K562 (cell line): ENCODE results near the gene RSBN1L. TPM values are rescaled to one million over a fixed set of nuclear protein-coding genes. Genes with fewer than 3 reads are reported as not detected.

ENCODE experiments used
- ATAC-seq: fragments of 200-7000 bp; cut with Tn5 transposase; 3 replicates; pipeline ENCODE4 v1.9.1; 2020; ENCODE audit warnings: moderate library complexity
- BruUV-seq: library from RNA; stranded (reverse); fragments of 400-500 nt; replicated peaks from 2 replicates; lab custom pipeline; 2021; lab: Mats Ljungman, UMichigan
- CTCF ChIA-PET: fragments of 300-600 bp; formaldehyde crosslinking; extraction: SDS; loops from one replicate; lab custom pipeline; 2021; ENCODE audit warnings: low intra/inter-chr PET ratio; lab: Yijun Ruan, JAX
- POLR2A ChIA-PET: fragments of 300-600, 350-650 bp; sonication (Branson Sonifier 250); formaldehyde crosslinking; extraction: SDS; loops from one replicate; lab custom pipeline; 2021; ENCODE audit warnings: antibody characterized with exemption, inconsistent platforms; lab: Yijun Ruan, JAX
- DNase-seq, 4 experiments: peaks; one replicate each; pipeline versions ENCODE4 v3.0.0 to v3.0.0-alpha.2; 2011 to 2018; ENCODE audit warnings: low spot score in 3 of 4, mixed read lengths in 3 of 4; ENCODE audit errors: extremely low read depth in 1 of 4
- FAIRE-seq: peaks from 2 replicates; lab custom pipeline; 2011; peaks lifted over from hg19 to GRCh38; lab: Jason Lieb, UNC
- H2AFZ ChIP-seq: 2 replicates; pipeline ENCODE4 v1.6.0; 2011; ENCODE audit warnings: low read depth, low read length, control low read depth, inconsistent platforms
- H3K27ac ChIP-seq: fragments of 200-600 bp; 3 replicates; pipeline ENCODE4 v1.8.0; 2011; ENCODE audit warnings: low read depth, mild to moderate bottlenecking, control low read depth, inconsistent platforms, low read length, moderate library complexity, mixed read lengths; ENCODE audit errors: extremely low read depth
- H3K27me3 ChIP-seq, 2 experiments: fragments of 300-600 bp in 1 of 2; 2 replicates in 1 of 2; 3 replicates in 1 of 2; pipeline versions ENCODE4 v1.6.0 to v1.8.0; 2011; ENCODE audit warnings: inconsistent platforms in 2 of 2, low read length in 2 of 2, mild to moderate bottlenecking in 1 of 2, mixed read lengths in 1 of 2, moderate library complexity in 1 of 2; ENCODE audit not compliant: control insufficient read depth in 2 of 2, insufficient read depth in 2 of 2
- H3K36me3 ChIP-seq: fragments of 300-600 bp; 3 replicates; pipeline ENCODE4 v1.8.0; 2011; ENCODE audit warnings: mild to moderate bottlenecking, low read length, inconsistent platforms; ENCODE audit not compliant: control insufficient read depth, insufficient read depth
- H3K4me1 ChIP-seq, 2 experiments: fragments of 200-600 bp in 1 of 2; replicated peaks in 1 of 2; 2 replicates in 1 of 2; 3 replicates in 1 of 2; pipeline versions ENCODE4 v1.5.1 to v1.8.0; 2011; ENCODE audit warnings: inconsistent platforms in 2 of 2, low read length in 2 of 2, mild to moderate bottlenecking in 1 of 2, mixed read lengths in 1 of 2, moderate library complexity in 1 of 2; ENCODE audit not compliant: control insufficient read depth in 2 of 2, insufficient read depth in 2 of 2
- H3K4me2 ChIP-seq: 2 replicates; pipeline ENCODE4 v1.6.1; 2011; ENCODE audit warnings: low read length, control low read depth, inconsistent platforms, mixed read lengths; ENCODE audit not compliant: insufficient read depth
- H3K4me3 ChIP-seq: fragments of 200-600 bp; sonication (generic), shearing (Covaris generic); 2 replicates; pipeline ENCODE4 v1.5.1; 2016; ENCODE audit warnings: control low read depth, inconsistent platforms
- H3K79me2 ChIP-seq: fragments of 200-600 bp; 3 replicates; pipeline ENCODE4 v1.8.0; 2011; ENCODE audit warnings: low read length, inconsistent platforms; ENCODE audit not compliant: control insufficient read depth, insufficient read depth
- H3K9ac ChIP-seq, 2 experiments: 2 replicates each; pipeline versions ENCODE4 v1.6.0 to v1.6.1; 2011; ENCODE audit warnings: low read depth in 2 of 2, low read length in 2 of 2, control low read depth in 1 of 2, inconsistent platforms in 1 of 2, mild to moderate bottlenecking in 1 of 2, mixed read lengths in 1 of 2; ENCODE audit not compliant: insufficient read depth in 1 of 2
- H3K9me1 ChIP-seq: one replicate; pipeline ENCODE4 v1.6.0; 2011; ENCODE audit warnings: inconsistent platforms, mild to moderate bottlenecking, low read length, moderate library complexity; ENCODE audit not compliant: control insufficient read depth, insufficient read depth
- H3K9me3 ChIP-seq: replicated peaks from 2 replicates; pipeline ENCODE4 v1.5.1; 2011; ENCODE audit warnings: low read depth, low read length, inconsistent platforms; ENCODE audit not compliant: control insufficient read depth, insufficient read depth
- H4K20me1 ChIP-seq: replicated peaks from 2 replicates; pipeline ENCODE4 v1.6.1; 2011; ENCODE audit warnings: low read length, inconsistent platforms, mixed read lengths; ENCODE audit not compliant: control insufficient read depth, insufficient read depth
- ARNT ChIP-seq, 2 experiments: fragments of 450-650 bp; IDR thresholded peaks; 2 replicates each; pipeline ENCODE4 v1.6.1; 2016; ENCODE audit warnings: mild to moderate bottlenecking in 1 of 2
- CBX3 ChIP-seq, 2 experiments: IDR thresholded peaks; 1 replicate in 1 of 2; 2 replicates in 1 of 2; pipeline ENCODE4 v1.6.1; 2012; ENCODE audit warnings: inconsistent platforms in 2 of 2, low read length in 2 of 2, borderline replicate concordance in 1 of 2, control low read depth in 1 of 2
- EHMT2 ChIP-seq: fragments of 450-650 bp; IDR thresholded peaks from 2 replicates; pipeline ENCODE4 v1.6.1; 2018; ENCODE audit warnings: antibody characterized with exemption
- RBM39 ChIP-seq: fragments of 200-400 bp; formaldehyde crosslinking; optimal IDR thresholded peaks from 2 replicates; pipeline ENCODE3; 2018; ENCODE audit warnings: low read depth, low read length
- SIN3A ChIP-seq, 2 experiments: fragments of 150-350 bp in 1 of 2; IDR thresholded peaks; 2 replicates each; pipeline ENCODE4 v1.6.1; 2011 to 2016; ENCODE audit warnings: borderline replicate concordance in 2 of 2, low read depth in 2 of 2, low read length in 2 of 2, mild to moderate bottlenecking in 2 of 2, moderate library complexity in 2 of 2; ENCODE audit not compliant: control insufficient read depth in 1 of 2
- TRIM24 ChIP-seq, 2 experiments: fragments of 450-650 bp; IDR thresholded peaks; 2 replicates each; pipeline ENCODE4 v1.6.1; 2016
- TRIM28 ChIP-seq: fragments of 450-650 bp; IDR thresholded peaks from 2 replicates; pipeline ENCODE4 v1.6.1; 2017
- ZNF175 ChIP-seq: fragments of 200-800 bp; sonication (Bioruptor generic); IDR thresholded peaks from 2 replicates; pipeline ENCODE4 v1.6.1; 2016; ENCODE audit warnings: low read depth, mild to moderate bottlenecking, missing genetic modification characterization, missing compliant biosample characterization
- ZNF384 ChIP-seq: IDR thresholded peaks from 2 replicates; pipeline ENCODE4 v1.6.1; 2012; ENCODE audit warnings: low read depth, low read length, improper control_type of control experiment
- ZNF609 ChIP-seq: sonication (generic); formaldehyde crosslinking; IDR thresholded peaks from 2 replicates; pipeline ENCODE4 v1.8.1; 2023; ENCODE audit warnings: missing genetic modification reagents, mild to moderate bottlenecking, borderline replicate concordance
- WGBS: fragments of 100-300 bp; shearing (Covaris generic); methylation state at CpG from one replicate; pipeline ENCODE4 v1.1.6; 2016; ENCODE audit warnings: low coverage, mixed read lengths; ENCODE audit not compliant: insufficient coverage; ENCODE audit errors: missing lambda C conversion rate; 5-methylcytosine and 5-hydroxymethylcytosine counted together
- in situ Hi-C: fragments of 300-500 bp; cut with MboI; formaldehyde crosslinking; loops from 4 replicates; pipeline ENCODE4 v1.15.0; 2018; ENCODE audit warnings: inconsistent platforms, mixed read lengths
- intact Hi-C: fragments of 100-400 bp; cut with micrococcal nuclease; formaldehyde crosslinking; loops from 2 replicates; pipeline ENCODE4 v1.14.2; 2022
- polyA plus RNA-seq, 8 experiments: library from polyadenylated mRNA; depleted of rRNA in 4 of 8; stranded (reverse) in 5 of 8; unstranded in 3 of 8; fragments of >200 nt; fragmentation: Nextera tagmentation in 2 of 8; fragmentation: Illumina TruSeq in 1 of 8; extraction: Ambion mirVana in 2 of 8; extraction: Trizol in 1 of 8; gene quantifications; 2 replicates each; pipeline versions ENCODE4 v1.2.1 to v1.2.3, GENCODE V29; 2011 to 2014; ENCODE audit warnings: inconsistent platforms in 1 of 8, missing spikeins in 1 of 8
- total RNA-seq, 7 experiments: library from RNA; depleted of rRNA in 6 of 7; stranded (reverse); fragments of >200 nt in 6 of 7; fragmentation: Illumina TruSeq in 2 of 7; extraction: Trizol in 2 of 7; gene quantifications; 2 replicates each; pipeline versions ENCODE4 v1.2.1 to v1.2.3, GENCODE V29; 2011 to 2021; ENCODE audit warnings: low replicate concordance in 1 of 7
- TF ChIP-seq, protein P1 (sequence below): fragments of 450-650 bp; IDR thresholded peaks from 2 replicates; pipeline ENCODE4 v1.6.1; 2018; ENCODE audit warnings: mild to moderate bottlenecking, low read depth; ENCODE audit not compliant: partially characterized antibody
- TF ChIP-seq, protein P2 (sequence below): fragments of 250-450 bp; sonication (Bioruptor Pico); IDR thresholded peaks from 2 replicates; pipeline ENCODE4 v1.5.1; 2021; ENCODE audit warnings: mild to moderate bottlenecking

The RSBN1L gene
- total and polyA plus RNA-seq, 9 of the 15 experiments (the other 6 are each of a cell fraction or from before 2014, with no cell fraction given): 6.2 to 35.2 (median 20.1) TPM

DNA sequence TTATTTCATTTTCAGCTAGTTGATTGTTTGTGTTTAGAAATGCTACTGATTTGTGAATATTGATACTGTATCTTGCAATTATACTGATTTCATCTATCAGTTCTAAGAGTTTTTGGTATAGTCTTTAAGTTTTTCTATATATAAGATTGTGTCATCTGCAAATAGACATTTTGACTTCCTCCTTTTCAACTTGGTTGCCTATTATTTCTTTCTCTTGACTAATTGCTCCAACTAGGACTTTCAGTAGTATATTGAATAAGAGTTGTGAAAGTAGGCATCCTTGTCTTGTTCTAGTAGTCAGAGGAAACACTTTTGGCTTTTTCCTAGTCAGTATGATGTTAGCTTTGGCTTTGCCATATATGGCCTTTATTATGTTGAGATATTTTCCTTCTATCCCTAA, 122.8 kb downstream of the RSBN1L start (continued):
- no peak for TF ChIP-seq SIN3A (IDR thresholded peaks at IDR 0.05; ENCODE audit: borderline replicate concordance in 2 of 2, control insufficient read depth in 1 of 2, low read depth in 2 of 2, low read length in 2 of 2)

DNA sequence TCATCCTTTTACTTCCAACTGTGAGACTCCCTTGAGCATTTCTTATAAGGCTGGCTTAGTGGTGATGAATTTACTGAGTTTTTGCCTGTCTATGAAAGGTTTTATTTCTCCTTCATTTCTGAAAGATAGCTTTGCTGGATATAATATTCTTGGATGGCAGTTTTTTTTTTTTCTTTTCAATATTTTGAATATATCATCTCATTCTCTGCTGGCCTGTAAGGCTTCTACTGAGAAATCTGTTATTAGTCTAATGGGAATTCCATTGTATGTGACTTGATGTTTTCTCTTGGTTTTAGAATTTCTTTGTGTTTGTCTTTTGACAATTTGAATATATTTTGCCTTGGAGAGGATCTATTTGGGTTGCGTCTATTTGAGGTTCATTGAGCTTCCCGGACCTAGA, 124.7 kb downstream of the RSBN1L start:
- ChIA-PET POLR2A (interaction anchor here (0.6 to 1.6 kb wide), 2 partner anchors 11 to 22 kb away, joined by 3 to 6 read pairs; partner anchors contain the start of gene PHTF2), CTCF (no interaction called here)
- intact Hi-C loops (no loop called here), in situ Hi-C loops (no loop called here)
- ATAC-seq (no peak), DNase-seq (no peak), FAIRE-seq (no peak)
- Histone ChIP-seq H2AFZ (no peak overlapping the region), H3K4me1 (peaks cover 13 to 15% of the 10 kb centered on the region in 2 experiments; a peak in 4 of 5 replicates), H3K9ac (no peak overlapping the region), H3K36me3 (peaks cover 26% of the 10 kb centered on the region; the same call in 2 of the 3 replicates), H3K4me2 (no peak overlapping the region)
- TF ChIP-seq EHMT2 (0 out of 2 replicates have a peak, but pooled peaks have one; percentile 15), TRIM28 (peak; percentile 82; the same call in 1 of the 2 replicates), ZNF609 (no peak), CBX3 (IDR thresholded peaks at IDR 0.05; ENCODE audit: borderline replicate concordance in 1 of 2, low read length in 2 of 2) (peak in 1 of 2 experiments; percentile 97; a peak in 2 of 3 replicates), TRIM24 (IDR thresholded peaks at IDR 0.05) (peak in 1 of 2 experiments; percentile 58; a peak in 2 of 4 replicates), ZNF175 (CRISPR knock-in tag) (no peak), ARNT (IDR thresholded peaks at IDR 0.05) (peak in 1 of 2 experiments; percentile 28; a peak in 1 of 4 replicates), ZNF384 (0 out of 2 replicates have a peak, but pooled peaks have one; percentile 21), RBM39 (no peak)
- TF ChIP-seq, protein P1, sequence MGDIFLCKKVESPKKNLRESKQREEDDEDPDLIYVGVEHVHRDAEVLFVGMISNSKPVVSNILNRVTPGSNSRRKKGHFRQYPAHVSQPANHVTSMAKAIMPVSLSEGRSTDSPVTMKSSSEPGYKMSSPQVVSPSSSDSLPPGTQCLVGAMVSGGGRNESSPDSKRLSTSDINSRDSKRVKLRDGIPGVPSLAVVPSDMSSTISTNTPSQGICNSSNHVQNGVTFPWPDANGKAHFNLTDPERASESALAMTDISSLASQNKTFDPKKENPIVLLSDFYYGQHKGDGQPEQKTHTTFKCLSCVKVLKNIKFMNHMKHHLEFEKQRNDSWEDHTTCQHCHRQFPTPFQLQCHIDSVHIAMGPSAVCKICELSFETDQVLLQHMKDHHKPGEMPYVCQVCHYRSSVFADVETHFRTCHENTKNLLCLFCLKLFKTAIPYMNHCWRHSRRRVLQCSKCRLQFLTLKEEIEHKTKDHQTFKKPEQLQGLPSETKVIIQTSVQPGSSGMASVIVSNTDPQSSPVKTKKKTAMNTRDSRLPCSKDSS: peak; percentile 61
- TF ChIP-seq, protein P2, sequence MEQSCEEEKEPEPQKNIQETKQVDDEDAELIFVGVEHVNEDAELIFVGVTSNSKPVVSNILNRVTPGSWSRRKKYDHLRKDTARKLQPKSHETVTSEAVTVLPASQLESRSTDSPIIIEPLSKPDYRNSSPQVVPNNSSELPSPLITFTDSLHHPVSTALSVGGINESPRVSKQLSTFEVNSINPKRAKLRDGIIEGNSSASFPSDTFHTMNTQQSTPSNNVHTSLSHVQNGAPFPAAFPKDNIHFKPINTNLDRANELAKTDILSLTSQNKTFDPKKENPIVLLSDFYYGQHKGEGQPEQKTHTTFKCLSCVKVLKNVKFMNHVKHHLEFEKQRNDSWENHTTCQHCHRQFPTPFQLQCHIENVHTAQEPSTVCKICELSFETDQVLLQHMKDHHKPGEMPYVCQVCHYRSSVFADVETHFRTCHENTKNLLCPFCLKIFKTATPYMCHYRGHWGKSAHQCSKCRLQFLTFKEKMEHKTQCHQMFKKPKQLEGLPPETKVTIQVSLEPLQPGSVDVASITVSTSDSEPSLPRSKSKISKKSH (CRISPR knock-in tag): 0 out of 2 replicates have a peak, but pooled peaks have one; percentile 30
- TF ChIP-seq, all 486 proteins: peak for 8
- Histone ChIP-seq H3K4me3 (no peak overlapping the region), H3K27ac (no peak overlapping the region), H3K9me1 (no peaks in the 10 kb centered on the region), H3K27me3 (no peaks in the 10 kb centered on the region), H3K79me2 (peaks cover 91% of the 10 kb centered on the region), H4K20me1 (no peaks in the 10 kb centered on the region), H3K9me3 (peaks cover 12% of the 10 kb centered on the region)
- whole genome bisulfite sequencing: 88% methylated on average over 2 of the region's 2 CpGs
- no TSS peak for BruUV-seq
